SIG-M5 treated with dmso at 0.1 percent for 504 hours (cell line): ENCODE data around the gene HLA-DMA.

ENCODE experiments used
- DNase-seq: peaks from one replicate; lab custom pipeline; 2025; ENCODE audit not compliant: unreplicated experiment; lab: John Stamatoyannopoulos, UW

Gene HLA-DMA

DNA sequence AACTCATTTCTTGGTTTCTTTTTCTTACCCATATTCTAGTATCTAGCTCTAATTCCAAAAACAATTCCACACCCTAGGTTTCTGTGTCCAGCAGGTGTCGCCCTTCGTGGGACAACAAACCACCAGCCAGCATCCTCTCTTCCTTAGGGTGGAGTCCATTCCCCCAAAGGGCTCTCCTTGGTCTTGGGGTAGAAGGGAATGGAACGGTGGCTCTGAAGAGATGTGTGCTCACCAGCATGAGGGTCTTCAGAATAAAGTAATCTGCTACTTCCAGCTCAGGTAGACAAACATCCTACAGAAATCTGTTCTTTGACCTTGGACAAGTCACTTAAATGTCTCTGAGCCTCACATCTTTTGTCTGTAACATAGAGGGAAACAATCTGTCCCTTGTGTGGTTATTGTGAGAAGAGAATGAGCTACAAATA is 19.2 kb downstream of the HLA-DMA start:
- peak; percentile 64 for DNase-seq

DNA sequence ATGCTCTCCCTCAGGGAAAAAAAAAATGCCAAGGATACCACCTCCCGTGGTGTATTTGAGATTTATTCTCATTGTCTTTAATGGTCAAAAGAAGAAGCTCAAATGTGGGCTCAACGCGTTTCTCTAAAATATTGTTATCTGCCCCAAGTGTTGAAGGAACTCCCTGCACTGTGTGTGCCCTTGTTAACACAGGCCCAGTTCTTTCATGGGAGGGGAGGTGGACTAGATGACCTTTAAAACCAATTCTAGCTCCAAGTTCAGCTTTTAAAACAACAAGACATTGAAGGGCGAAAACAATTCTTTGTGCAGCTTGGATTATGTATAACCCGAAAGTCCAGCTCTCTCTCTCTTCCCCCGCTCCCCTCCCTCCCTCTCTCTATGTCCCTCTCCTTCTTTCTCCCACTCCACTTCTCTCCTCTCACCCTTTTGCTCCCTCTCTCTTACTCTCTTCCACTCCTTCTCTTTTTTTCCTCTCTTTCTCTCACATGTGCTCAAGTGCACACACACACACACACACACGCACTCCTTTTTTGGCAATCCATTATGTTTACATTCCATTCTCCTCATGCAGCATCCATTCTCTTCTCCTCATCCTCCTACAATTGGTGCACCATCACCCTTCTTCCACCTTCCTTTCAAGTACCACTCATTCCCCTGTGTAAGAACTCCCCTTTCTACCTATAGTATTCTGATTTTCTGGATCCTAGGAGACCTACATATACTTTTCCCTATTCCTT is 20.6 kb downstream of the HLA-DMA start:
- DNase-seq = no peak

DNA sequence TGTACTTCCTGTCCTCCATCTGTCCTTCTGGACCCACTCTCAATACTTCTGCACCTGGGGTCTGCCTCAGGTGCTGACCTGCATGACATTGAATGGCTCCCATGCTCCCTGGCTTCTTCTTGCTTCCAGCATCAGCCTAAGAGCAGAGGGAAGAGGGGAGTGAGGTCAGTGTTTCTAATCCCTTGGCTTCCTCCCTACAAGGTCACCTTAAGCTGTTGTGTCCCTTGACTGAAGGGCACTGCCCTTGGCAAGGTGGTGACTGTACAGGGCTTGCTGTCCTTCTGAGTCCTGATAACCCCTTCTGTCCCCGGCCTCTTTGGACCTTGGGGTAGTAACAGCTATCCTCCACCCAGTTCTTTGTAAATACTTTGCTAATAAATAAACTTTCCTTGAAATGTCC is 21.7 kb downstream of the HLA-DMA start:
- DNase-seq = no peak

DNA sequence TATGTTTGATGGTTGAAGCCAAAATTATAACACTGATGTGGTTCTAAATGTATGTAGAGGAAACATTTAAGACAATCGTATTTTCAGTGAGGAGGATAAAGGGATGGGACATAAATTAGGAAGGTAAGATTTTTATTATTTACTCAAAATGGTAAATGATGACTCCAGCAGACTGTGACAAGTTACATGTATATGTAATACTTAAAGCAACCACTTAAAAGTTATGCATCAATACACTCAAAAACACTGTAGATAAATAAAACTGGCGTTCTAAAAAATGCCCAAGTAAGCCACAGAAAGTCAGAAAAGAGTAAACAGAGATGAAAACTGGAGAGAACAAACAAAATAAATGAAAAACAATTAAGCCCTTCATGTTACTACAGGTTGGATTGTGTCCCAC is 30.8 kb downstream of the HLA-DMA start:
- DNase-seq = no peak

DNA sequence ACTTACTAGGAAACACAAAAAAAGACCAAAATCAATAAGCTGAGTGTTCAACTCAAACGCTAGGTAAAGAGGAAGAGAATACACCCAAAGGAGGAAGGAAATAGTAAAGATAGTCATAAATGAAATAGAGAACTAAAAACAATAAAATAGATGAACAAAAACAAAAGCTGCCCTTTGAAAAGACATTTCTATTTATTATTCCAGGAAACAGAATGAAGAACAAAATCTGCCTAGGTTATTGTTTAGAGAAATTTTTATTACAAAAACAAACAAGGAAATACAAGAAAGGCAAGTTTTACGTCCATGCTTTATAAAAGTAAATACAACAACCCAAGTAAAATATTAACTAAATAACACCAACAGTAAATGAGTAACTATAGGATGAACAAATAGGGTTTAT is 32.2 kb downstream of the HLA-DMA start:
- DNase-seq = peak; percentile 23

DNA sequence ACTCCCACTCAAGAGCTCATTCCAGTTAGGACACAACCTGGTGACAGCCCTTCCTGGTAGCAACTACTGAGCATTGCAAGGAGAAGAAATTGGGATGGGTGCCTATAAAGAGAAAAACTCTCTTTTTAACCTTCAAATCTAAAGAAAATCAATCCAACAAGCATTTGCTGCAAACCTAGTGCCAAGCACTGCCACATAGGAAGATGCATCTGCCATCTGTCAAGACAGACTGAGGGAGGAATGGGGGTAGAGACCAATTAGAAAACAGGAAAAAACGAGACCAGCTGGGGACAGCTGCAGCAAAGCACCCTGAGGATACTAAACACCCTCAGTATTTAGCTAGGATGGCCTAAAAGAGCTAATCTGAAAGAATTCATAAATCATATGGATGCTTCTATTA is 39.9 kb downstream of the HLA-DMA start:
- DNase-seq = no peak

DNA sequence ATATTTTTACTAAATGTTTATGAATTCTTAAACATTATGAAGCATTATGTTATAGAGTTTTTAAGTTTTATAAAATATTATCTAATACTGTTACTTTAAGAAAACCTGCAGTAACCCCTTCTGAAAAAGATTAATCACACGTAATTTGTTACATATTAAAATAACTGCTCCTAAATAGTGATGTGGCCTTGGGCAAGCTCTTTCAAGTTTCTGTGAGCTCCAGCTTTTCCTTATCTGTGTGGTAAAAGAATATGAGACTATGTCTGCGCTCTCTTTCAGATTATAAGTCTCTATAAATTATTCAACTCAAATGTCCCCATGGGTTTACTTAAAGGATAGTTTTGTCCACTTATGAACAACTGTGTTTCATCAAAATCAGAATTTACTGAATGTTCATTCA is 44.0 kb downstream of the HLA-DMA start:
- DNase-seq = no peak

DNA sequence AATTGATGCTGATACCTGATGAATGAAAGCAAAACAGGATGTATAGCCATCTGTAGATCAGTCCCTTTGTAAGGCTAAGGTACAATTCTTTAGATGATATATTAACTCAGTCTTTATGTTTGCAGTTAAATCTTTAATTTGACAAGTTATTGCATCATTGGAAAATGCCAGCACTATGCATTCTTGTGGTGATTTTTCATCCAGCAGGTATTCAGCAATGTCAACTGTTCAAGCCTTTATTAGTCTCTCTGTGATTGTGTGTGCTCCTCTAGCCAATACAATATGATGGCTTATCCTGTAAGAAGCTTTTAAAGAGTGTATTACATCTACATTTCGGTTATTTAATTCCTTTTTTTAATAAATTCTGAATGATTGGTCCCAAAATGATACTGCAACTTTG is 46.4 kb downstream of the HLA-DMA start:
- no peak for DNase-seq

DNA sequence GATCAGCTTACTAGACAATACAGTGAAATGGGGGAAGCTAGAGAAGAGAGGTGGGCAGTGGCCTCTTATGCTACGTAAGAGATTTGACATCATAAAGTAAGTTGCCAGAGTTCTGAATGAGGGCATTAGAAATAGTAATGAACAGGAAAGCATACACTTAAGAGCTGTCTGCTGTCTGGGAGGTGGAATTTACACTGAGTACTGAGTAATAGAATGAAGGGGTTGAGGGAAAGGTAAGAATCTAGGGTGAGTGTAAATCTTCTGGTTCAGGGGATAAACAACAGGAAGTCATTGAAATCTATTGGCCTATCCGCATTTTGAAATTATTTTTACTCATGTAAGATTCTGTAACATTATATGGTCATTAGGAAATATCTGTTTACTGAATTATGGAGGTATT is 47.8 kb downstream of the HLA-DMA start:
- DNase-seq = no peak

DNA sequence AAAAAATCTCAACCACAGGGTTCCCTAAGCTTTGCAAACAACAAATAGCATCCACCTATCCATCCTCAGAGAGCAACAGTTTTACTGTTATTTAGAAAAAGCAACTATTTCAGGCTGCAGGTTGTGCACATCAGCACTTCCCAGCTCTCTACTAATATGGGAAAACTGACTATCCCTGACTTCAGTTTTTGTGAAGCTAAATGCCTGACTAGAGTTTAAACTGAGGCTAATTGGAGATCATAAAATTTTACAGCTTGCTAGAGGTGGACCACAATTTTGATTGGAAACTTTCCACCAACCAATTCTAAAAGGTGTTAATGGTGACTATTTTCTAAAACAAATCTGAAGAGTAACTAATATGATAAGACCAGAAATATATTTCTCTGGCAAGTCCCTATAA is 48.9 kb downstream of the HLA-DMA start:
- DNase-seq = no peak
